MM.1S (cell line): ENCODE measurements around the gene CMIP.

Experiments used
- CTCF ChIP-seq: fragments of 300-600 bp; sonication (generic); IDR thresholded peaks from 2 replicates; pipeline ENCODE4 v1.5.1; 2016; ENCODE audit warnings: antibody characterized with exemption, low read length, mixed read lengths
- EZH2 ChIP-seq: fragments of 300-600 bp; sonication (generic); optimal IDR thresholded peaks from 2 replicates; pipeline ENCODE3; 2017; ENCODE audit warnings: low read depth, mild to moderate bottlenecking, antibody characterized with exemption, low read length, mixed read lengths
- EZH2phosphoT487 ChIP-seq: fragments of 300-600 bp; sonication (generic); IDR thresholded peaks from 2 replicates; pipeline ENCODE4 v1.6.1; 2018; ENCODE audit warnings: antibody characterized with exemption, low read length

GRCh38 chr16:81658373-81658772 lies 213.8 kb downstream of the CMIP start:
- TF ChIP-seq CTCF, result no peak
- no peak for TF ChIP-seq EZH2
- TF ChIP-seq EZH2phosphoT487, result no peak
